ENCODE measurements around the gene ELK4.

Gene ELK4

DNA sequence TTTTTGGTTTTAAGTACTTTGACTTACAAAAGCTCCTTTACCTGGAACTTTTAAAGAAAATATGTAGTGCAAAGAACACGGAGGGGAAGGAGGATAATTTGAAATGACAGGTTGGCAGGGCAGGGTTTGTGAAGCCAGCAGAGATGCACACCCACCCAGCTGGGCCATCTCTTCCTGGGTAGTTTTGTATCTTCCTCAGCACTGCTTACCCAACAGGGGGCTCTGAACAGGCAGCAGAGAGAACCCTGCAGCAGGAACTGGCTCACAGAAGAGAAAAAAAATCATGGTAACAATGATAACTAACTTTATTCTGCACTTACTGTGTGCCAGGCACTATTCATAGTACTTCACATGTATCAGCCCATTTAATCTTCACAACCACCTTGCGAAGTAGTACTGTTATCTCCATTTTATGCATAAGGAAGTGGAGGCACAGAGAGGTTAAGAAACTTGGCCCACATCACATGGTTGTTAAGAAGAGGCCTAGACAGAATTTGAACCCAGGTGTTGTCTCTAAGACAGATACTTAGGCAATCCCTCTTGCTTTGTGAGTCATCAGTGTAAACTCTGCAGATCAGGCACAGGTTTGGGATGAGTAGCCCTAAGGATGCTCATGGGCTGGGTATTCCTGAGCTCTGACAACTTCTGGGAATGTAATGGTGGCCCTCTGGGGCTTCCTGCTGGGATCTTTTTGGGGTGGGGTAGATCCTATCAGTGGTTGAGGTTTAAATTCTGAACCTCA is 60.8 kb downstream of the ELK4 start:
- DNase-seq: peak; percentile 7
- TF ChIP-seq CTCF (IDR thresholded peaks at IDR 0.05; ENCODE audit: low read depth, low read length): no peak
- H3K9me3 ChIP-seq (ENCODE audit: severe bottlenecking): peaks cover 9% of the 10 kb centered on the region
- no peak overlapping the region for H3K27ac ChIP-seq
- no peaks in the 10 kb centered on the region for H3K36me3 ChIP-seq
- peaks cover 95% of the 10 kb centered on the region for H3K27me3 ChIP-seq (ENCODE audit: insufficient read depth, low read depth, severe bottlenecking)
- no peak overlapping the region for H3K4me3 ChIP-seq (ENCODE audit: low read depth, low read length)

- Histone ChIP-seq H3K9me3 (ENCODE audit: severe bottlenecking) (peaks cover 9% of the 10 kb centered on the region), H3K4me3 (ENCODE audit: low read depth, low read length) (no peak overlapping the region), H3K27ac (no peak overlapping the region), H3K27me3 (ENCODE audit: insufficient read depth, low read depth, severe bottlenecking) (peaks cover 95% of the 10 kb centered on the region), H3K36me3 (no peaks in the 10 kb centered on the region)
- TF ChIP-seq CTCF (IDR thresholded peaks at IDR 0.05; ENCODE audit: low read depth, low read length): no peak
- peak; percentile 14 for DNase-seq
These were observed 61.7 kb downstream of the ELK4 start for GRCh38 chr1:205570173-205570501.

DNA sequence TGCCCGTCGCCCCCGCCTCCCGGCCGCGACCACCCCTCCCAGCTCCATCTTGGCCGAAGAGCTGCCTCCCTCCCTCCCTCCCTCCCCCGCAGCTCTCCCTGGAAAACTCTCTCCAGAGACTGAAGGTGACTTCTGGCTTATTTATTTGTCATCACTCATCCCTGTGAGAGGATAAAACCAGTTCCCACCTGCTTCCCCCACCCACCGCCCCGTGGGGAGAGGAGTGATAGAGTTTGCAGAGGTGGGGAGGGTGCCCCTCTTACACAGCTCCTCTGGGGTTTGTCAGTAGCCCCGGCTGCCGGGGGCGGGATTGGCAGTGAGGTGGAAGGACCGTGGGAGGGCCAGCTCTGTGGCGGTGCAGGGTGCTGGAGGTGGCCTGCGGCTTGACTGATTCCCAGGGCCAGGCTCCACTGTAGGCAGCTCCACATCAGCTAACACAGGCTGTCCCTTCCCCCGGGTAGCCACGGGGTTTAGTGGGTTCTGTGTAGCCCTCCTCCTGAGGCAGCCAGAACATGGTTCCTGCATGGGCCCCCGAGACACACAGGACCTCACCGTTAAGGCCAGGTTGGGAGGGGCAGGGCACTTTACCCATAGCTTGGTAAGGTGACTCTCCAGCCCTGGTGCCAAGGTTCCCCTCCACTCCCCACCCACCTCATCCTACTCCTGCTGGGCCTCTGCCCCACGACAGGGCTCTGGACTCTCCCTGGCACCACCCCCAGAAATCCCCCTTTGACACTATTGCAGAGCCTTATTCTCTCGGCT is 62.2 kb downstream of the ELK4 start:
- peak; percentile 33 for DNase-seq
- no peak overlapping the region for H3K4me3 ChIP-seq (ENCODE audit: low read depth, low read length)
- H3K27ac ChIP-seq: no peak overlapping the region
- no peak for TF ChIP-seq CTCF (IDR thresholded peaks at IDR 0.05; ENCODE audit: low read depth, low read length)
- H3K9me3 ChIP-seq (ENCODE audit: severe bottlenecking): peaks cover 9% of the 10 kb centered on the region
- peaks cover 89% of the 10 kb centered on the region for H3K27me3 ChIP-seq (ENCODE audit: insufficient read depth, low read depth, severe bottlenecking)
- H3K36me3 ChIP-seq: no peaks in the 10 kb centered on the region

DNA sequence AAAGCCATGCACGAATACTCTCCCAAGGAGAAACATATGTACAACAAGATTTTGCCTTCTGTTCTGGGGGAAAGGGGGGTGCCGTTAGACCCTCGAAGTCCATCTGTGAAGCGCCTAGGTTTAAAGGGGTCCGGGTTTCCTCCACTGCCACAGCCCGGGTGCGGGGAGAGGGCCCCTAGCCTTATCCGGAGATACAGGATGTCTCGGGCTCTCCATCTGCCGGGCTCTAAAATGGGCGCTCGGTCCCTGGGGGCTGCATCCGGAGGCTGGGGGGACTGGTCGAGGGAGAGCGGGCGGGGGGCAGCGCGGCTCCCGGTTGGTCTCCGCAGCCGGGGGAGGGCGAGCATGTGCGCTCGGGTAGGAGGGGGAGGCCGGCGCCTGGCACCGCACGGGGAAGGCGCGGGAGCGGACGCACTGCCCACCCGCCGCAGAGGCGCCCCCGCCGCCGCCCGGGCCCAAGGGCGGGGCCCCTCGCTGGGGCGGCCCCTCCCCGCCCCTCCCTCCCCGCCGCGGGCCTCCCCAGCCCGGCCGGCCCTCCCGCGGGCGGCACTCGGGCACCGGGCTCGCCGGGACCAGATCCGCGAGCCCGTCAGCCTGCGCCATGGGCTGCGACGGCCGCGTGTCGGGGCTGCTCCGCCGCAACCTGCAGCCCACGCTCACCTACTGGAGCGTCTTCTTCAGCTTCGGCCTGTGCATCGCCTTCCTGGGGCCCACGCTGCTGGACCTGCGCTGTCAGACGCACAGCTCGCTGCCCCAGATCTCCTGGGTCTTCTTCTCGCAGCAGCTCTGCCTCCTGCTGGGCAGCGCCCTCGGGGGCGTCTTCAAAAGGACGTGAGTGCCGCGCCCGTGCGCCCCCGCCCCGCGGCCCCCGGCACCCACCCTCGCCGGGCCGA is 63.1 kb downstream of the ELK4 start:
- no peaks in the 10 kb centered on the region for H3K36me3 ChIP-seq
- no peak overlapping the region for H3K4me3 ChIP-seq (ENCODE audit: low read depth, low read length)
- H3K27me3 ChIP-seq (ENCODE audit: insufficient read depth, low read depth, severe bottlenecking): peaks cover 81% of the 10 kb centered on the region
- peaks cover 9% of the 10 kb centered on the region for H3K9me3 ChIP-seq (ENCODE audit: severe bottlenecking)
- TF ChIP-seq CTCF (IDR thresholded peaks at IDR 0.05; ENCODE audit: low read depth, low read length): peak; percentile 60
- peak; percentile 38 for DNase-seq
- H3K27ac ChIP-seq: no peak overlapping the region

- H3K27ac ChIP-seq: no peak overlapping the region
- H3K27me3 ChIP-seq (ENCODE audit: insufficient read depth, low read depth, severe bottlenecking): peaks cover 78% of the 10 kb centered on the region
- no peak overlapping the region for H3K4me3 ChIP-seq (ENCODE audit: low read depth, low read length)
- peaks cover 6% of the 10 kb centered on the region for H3K9me3 ChIP-seq (ENCODE audit: severe bottlenecking)
- TF ChIP-seq CTCF (IDR thresholded peaks at IDR 0.05; ENCODE audit: low read depth, low read length): no peak
- no peaks in the 10 kb centered on the region for H3K36me3 ChIP-seq
- DNase-seq: peak; percentile 4
These were observed 63.7 kb downstream of the ELK4 start for GRCh38 chr1:205568135-205568468.
